IMR-90 (cell line): ENCODE results near the gene CABYR. TPM values are rescaled to one million over a fixed set of nuclear protein-coding genes. Genes with fewer than 3 reads are reported as not detected.

Experiments used
- ATAC-seq: fragments of 200-7000 bp; cut with Tn5 transposase; 2 replicates; pipeline ENCODE4 v1.9.1; 2020; ENCODE audit warnings: low read depth, mild to moderate bottlenecking, moderate library complexity
- BruUV-seq: library from RNA; stranded (reverse); fragments of 400-500 nt; replicated peaks from 2 replicates; lab custom pipeline; 2021; lab: Mats Ljungman, UMichigan
- CTCF ChIA-PET: fragments of 300-600 bp; formaldehyde crosslinking; extraction: SDS; loops from one replicate; lab custom pipeline; 2021; ENCODE audit warnings: antibody characterized with exemption; lab: Yijun Ruan, JAX
- POLR2A ChIA-PET: fragments of 300-600 bp; sonication (Branson Sonifier 250); formaldehyde crosslinking; loops from one replicate; lab custom pipeline; 2022; ENCODE audit warnings: antibody characterized with exemption; ENCODE audit not compliant: unreplicated experiment; lab: Charles Lee
- DNase-seq: peaks from one replicate; pipeline ENCODE4 v3.0.0; 2013
- H2AFZ ChIP-seq: replicated peaks from 2 replicates; pipeline ENCODE3; 2013; ENCODE audit warnings: low read length, mild to moderate bottlenecking; ENCODE audit not compliant: poor library complexity
- H2AK5ac ChIP-seq: 2 replicates; pipeline ENCODE4 v1.6.1; 2013; ENCODE audit warnings: low read depth, low read length, inconsistent platforms
- H2AK9ac ChIP-seq: replicated peaks from 2 replicates; pipeline ENCODE3; 2013; ENCODE audit warnings: mild to moderate bottlenecking, low read depth, low read length, moderate library complexity; ENCODE audit not compliant: poor library complexity
- H2BK120ac ChIP-seq: 2 replicates; pipeline ENCODE4 v1.6.1; 2013; ENCODE audit warnings: low read depth, low read length, inconsistent platforms
- H2BK15ac ChIP-seq: 3 replicates; pipeline ENCODE4 v1.6.1; 2013; ENCODE audit warnings: low read depth, low read length, inconsistent platforms
- H2BK20ac ChIP-seq: 2 replicates; pipeline ENCODE4 v1.6.1; 2013; ENCODE audit warnings: low read depth, mild to moderate bottlenecking, inconsistent platforms, low read length, moderate library complexity
- H2BK5ac ChIP-seq: 2 replicates; pipeline ENCODE4 v1.6.1; 2013; ENCODE audit warnings: mild to moderate bottlenecking, low read depth, low read length, inconsistent platforms; ENCODE audit not compliant: poor library complexity, severe bottlenecking
- H3K14ac ChIP-seq: replicated peaks from 2 replicates; pipeline ENCODE4 v1.6.1; 2013; ENCODE audit warnings: low read depth, low read length, inconsistent platforms
- H3K18ac ChIP-seq: 2 replicates; pipeline ENCODE4 v1.6.1; 2013; ENCODE audit warnings: low read depth, low read length, control low read depth
- H3K23ac ChIP-seq: 2 replicates; pipeline ENCODE4 v1.6.1; 2013; ENCODE audit warnings: low read depth, low read length, inconsistent platforms
- H3K27ac ChIP-seq: 2 replicates; pipeline ENCODE4 v1.5.1; 2013; ENCODE audit warnings: mild to moderate bottlenecking, control low read depth, low read length; ENCODE audit not compliant: insufficient read depth
- H3K27me3 ChIP-seq: 2 replicates; pipeline ENCODE4 v1.6.1; 2013; ENCODE audit warnings: low read length; ENCODE audit not compliant: control insufficient read depth, insufficient read depth
- H3K36me3 ChIP-seq: 2 replicates; pipeline ENCODE4 v1.6.1; 2013; ENCODE audit warnings: low read length, mixed read lengths; ENCODE audit not compliant: control insufficient read depth, insufficient read depth
- H3K4ac ChIP-seq: 2 replicates; pipeline ENCODE4 v1.6.1; 2013; ENCODE audit warnings: low read depth, low read length, inconsistent platforms
- H3K4me1 ChIP-seq: 2 replicates; pipeline ENCODE4 v1.6.1; 2013; ENCODE audit warnings: low read length, mixed read lengths; ENCODE audit not compliant: control insufficient read depth, insufficient read depth
- H3K4me2 ChIP-seq: 2 replicates; pipeline ENCODE4 v1.6.1; 2013; ENCODE audit warnings: low read depth, mild to moderate bottlenecking, control low read depth, low read length, moderate library complexity
- H3K4me3 ChIP-seq: 2 replicates; pipeline ENCODE4 v1.5.1; 2013; ENCODE audit warnings: low read depth, mild to moderate bottlenecking, control low read depth, low read length, moderate library complexity; ENCODE audit not compliant: insufficient read depth
- H3K56ac ChIP-seq: 2 replicates; pipeline ENCODE4 v1.6.1; 2013; ENCODE audit warnings: low read length, inconsistent platforms; ENCODE audit not compliant: insufficient read depth; ENCODE audit errors: extremely low read depth
- H3K79me1 ChIP-seq, 2 experiments: 2 replicates each; pipeline ENCODE4 v1.6.1; 2013; ENCODE audit warnings: low read length in 2 of 2, inconsistent platforms in 1 of 2, low read depth in 1 of 2
- H3K9ac ChIP-seq: 2 replicates; pipeline ENCODE4 v1.6.1; 2013; ENCODE audit warnings: low read depth, low read length, control low read depth
- H3K9me1 ChIP-seq: 2 replicates; pipeline ENCODE4 v1.6.1; 2013; ENCODE audit warnings: low read length, inconsistent platforms; ENCODE audit not compliant: insufficient read depth
- H3K9me3 ChIP-seq: 2 replicates; pipeline ENCODE4 v1.6.1; 2013; ENCODE audit warnings: low read length; ENCODE audit not compliant: control insufficient read depth, insufficient read depth
- H4K20me1 ChIP-seq: 2 replicates; pipeline ENCODE4 v1.6.1; 2013; ENCODE audit warnings: low read length, inconsistent platforms; ENCODE audit not compliant: insufficient read depth
- H4K5ac ChIP-seq: 2 replicates; pipeline ENCODE4 v1.6.1; 2013; ENCODE audit warnings: mild to moderate bottlenecking, low read depth, low read length, control low read depth
- H4K8ac ChIP-seq, 2 experiments: 2 replicates each; pipeline ENCODE4 v1.6.1; 2013; ENCODE audit warnings: low read depth in 2 of 2, low read length in 2 of 2, control low read depth in 1 of 2, inconsistent platforms in 1 of 2
- H4K91ac ChIP-seq: 2 replicates; pipeline ENCODE4 v1.6.1; 2013; ENCODE audit warnings: low read depth, low read length, inconsistent platforms; ENCODE audit not compliant: insufficient read depth
- CHD1 ChIP-seq: IDR thresholded peaks from 2 replicates; pipeline ENCODE4 v1.6.1; 2012; ENCODE audit warnings: low read depth, low read length, improper control_type of control experiment
- MAFK ChIP-seq: IDR thresholded peaks from 2 replicates; pipeline ENCODE4 v1.6.1; 2012; ENCODE audit warnings: low read depth, low read length, improper control_type of control experiment
- MXI1 ChIP-seq: IDR thresholded peaks from 2 replicates; pipeline ENCODE4 v1.6.1; 2012; ENCODE audit warnings: low read depth, mild to moderate bottlenecking, low read length, moderate library complexity, borderline replicate concordance
- NFE2L2 ChIP-seq: fragments of 150-350 bp; IDR thresholded peaks from 2 replicates; pipeline ENCODE4 v1.6.1; 2016; ENCODE audit warnings: low read depth, mild to moderate bottlenecking, low read length
- POLR2A ChIP-seq: IDR thresholded peaks from 2 replicates; pipeline ENCODE4 v1.6.1; 2012; ENCODE audit warnings: mild to moderate bottlenecking, low read depth, low read length
- RAD21 ChIP-seq: IDR thresholded peaks from 2 replicates; pipeline ENCODE4 v1.6.1; 2012; ENCODE audit warnings: low read length, improper control_type of control experiment
- RCOR1 ChIP-seq: IDR thresholded peaks from 2 replicates; pipeline ENCODE4 v1.6.1; 2012; ENCODE audit warnings: mild to moderate bottlenecking, low read length, improper control_type of control experiment; ENCODE audit not compliant: insufficient replicate concordance
- RFX5 ChIP-seq: IDR thresholded peaks from 2 replicates; pipeline ENCODE4 v1.8.0; 2012; ENCODE audit warnings: low read depth, mild to moderate bottlenecking, low read length, moderate library complexity
- SMC3 ChIP-seq: fragments of 150-350 bp; IDR thresholded peaks from 2 replicates; pipeline ENCODE4 v1.6.1; 2016; ENCODE audit warnings: low read depth, mild to moderate bottlenecking, antibody characterized with exemption, low read length, moderate library complexity
- WGBS, 2 experiments: methylation state at CpG; one replicate each; pipeline versions ENCODE4 v1.1.5 to v1.1.7; 2013; ENCODE audit warnings: missing lambda C conversion rate in 2 of 2; ENCODE audit not compliant: insufficient read length in 1 of 2; ENCODE audit errors: extremely low coverage in 2 of 2; 5-methylcytosine and 5-hydroxymethylcytosine counted together
- dilution Hi-C: fragments of 300-500 bp; cut with HindIII; formaldehyde crosslinking; loops from one replicate; pipeline ENCODE4 v1.14.3; 2018; ENCODE audit warnings: low sequenced_read_pairs; ENCODE audit not compliant: unreplicated experiment
- in situ Hi-C: fragments of 300-500 bp; cut with MboI; formaldehyde crosslinking; loops from 3 replicates; pipeline ENCODE4 v1.14.3; 2019; ENCODE audit warnings: low sequenced_read_pairs, inconsistent platforms, mixed read lengths
- intact Hi-C: fragments of 100-400 bp; cut with micrococcal nuclease; formaldehyde crosslinking; loops from 2 replicates; pipeline ENCODE4 v1.10.0; 2022
- polyA plus RNA-seq, 3 experiments: library from polyadenylated mRNA; depleted of rRNA; stranded (reverse); fragments of >200 nt; gene quantifications; 2 replicates each; pipeline ENCODE4 v1.2.3, GENCODE V29; 2012; ENCODE audit warnings: low replicate concordance in 1 of 3
- total RNA-seq: library from RNA; depleted of rRNA; stranded (reverse); fragments of >200 nt; gene quantifications from 2 replicates; pipeline ENCODE4 v1.2.3, GENCODE V29; 2012
- TF ChIP-seq, protein P1 (sequence below): fragments of 150-350 bp; IDR thresholded peaks from 2 replicates; pipeline ENCODE4 v1.6.1; 2016; ENCODE audit warnings: low read depth, mild to moderate bottlenecking, low read length, moderate library complexity, borderline replicate concordance
- TF ChIP-seq, protein P2 (sequence below): fragments of 150-350 bp; IDR thresholded peaks from 2 replicates; pipeline ENCODE4 v1.6.1; 2017; ENCODE audit warnings: mild to moderate bottlenecking, antibody characterized with exemption, low read length, low read depth
- TF ChIP-seq, protein P3 (sequence below): conservative IDR thresholded peaks from 2 replicates; pipeline ENCODE4 v1.5.1; 2012; ENCODE audit warnings: mild to moderate bottlenecking, low read depth, low read length, improper control_type of control experiment

Gene CABYR
- total and polyA plus RNA-seq, 2 of the 4 experiments (the other 2 are of a cell fraction), result 4.1 to 6.2 TPM

DNA sequence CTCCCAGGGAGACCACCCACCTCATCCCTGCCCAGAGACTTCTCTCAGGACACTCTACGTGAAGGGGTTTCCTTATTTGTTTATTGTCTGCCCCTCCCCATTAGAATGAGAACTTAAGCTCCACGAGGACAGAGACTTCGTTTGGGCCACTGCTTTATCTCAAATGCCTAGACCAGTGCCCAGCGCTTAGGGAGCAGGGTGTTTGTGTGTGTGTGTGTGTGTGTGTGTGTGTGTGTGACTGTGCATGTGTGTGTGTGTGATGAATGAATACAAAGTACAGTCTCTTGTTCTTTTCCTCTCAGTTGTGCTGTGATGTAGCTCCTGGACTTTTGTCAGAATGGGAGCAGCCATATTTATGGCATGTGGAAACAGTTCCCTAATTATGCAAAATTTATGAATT, 34.4 kb upstream of the CABYR start:
- no peak overlapping the region for H3K18ac ChIP-seq
- H2BK20ac ChIP-seq, result no peak overlapping the region
- dilution Hi-C loops (no loop called here), in situ Hi-C loops (no loop called here), intact Hi-C loops (no loop called here)
- H2BK15ac ChIP-seq, result no peak overlapping the region
- no peak overlapping the region for H4K5ac ChIP-seq
- no peak overlapping the region for H3K9ac ChIP-seq
- no peak overlapping the region for H2AK5ac ChIP-seq
- H2AFZ ChIP-seq, result no peak overlapping the region
- H3K9me1 ChIP-seq, result peaks cover 7% of the 10 kb centered on the region; the same call in 1 of the 2 replicates
- H3K27me3 ChIP-seq, result no peaks in the 10 kb centered on the region
- no peak overlapping the region for H3K23ac ChIP-seq
- no peak overlapping the region for H3K4ac ChIP-seq
- no peak overlapping the region for H3K4me3 ChIP-seq
- no peaks in the 10 kb centered on the region for H3K9me3 ChIP-seq
- no peaks in the 10 kb centered on the region for H4K20me1 ChIP-seq
- no peak overlapping the region for H3K27ac ChIP-seq
- ATAC-seq, result no peak
- no TSS peak for BruUV-seq
- H3K79me1 ChIP-seq, result no peaks in the 10 kb centered on the region; a peak in 1 of 4 replicates
- no peak overlapping the region for H2BK120ac ChIP-seq
- CTCF ChIA-PET, result interaction anchor here (0.7 kb wide), 1 partner anchor 14 kb away, joined by 3 read pairs; no protein-coding TSS in a partner anchor
- POLR2A ChIA-PET, result no interaction called here
- no peak overlapping the region for H3K14ac ChIP-seq
- no peak overlapping the region for H4K91ac ChIP-seq
- no peak overlapping the region for H2AK9ac ChIP-seq
- H3K4me2 ChIP-seq, result no peak overlapping the region
- WGBS, 2 experiments, result no CpG with 5 or more reads among the region's 4 CpGs
- no peak overlapping the region for H3K56ac ChIP-seq
- no peak overlapping the region for H2BK5ac ChIP-seq
- peaks cover 9% of the 10 kb centered on the region for H3K36me3 ChIP-seq
- no peak overlapping the region for H4K8ac ChIP-seq
- no peak for DNase-seq
- TF ChIP-seq RCOR1, result no peak
- TF ChIP-seq RAD21, result no peak
- TF ChIP-seq POLR2A, result no peak
- TF ChIP-seq, protein P1, sequence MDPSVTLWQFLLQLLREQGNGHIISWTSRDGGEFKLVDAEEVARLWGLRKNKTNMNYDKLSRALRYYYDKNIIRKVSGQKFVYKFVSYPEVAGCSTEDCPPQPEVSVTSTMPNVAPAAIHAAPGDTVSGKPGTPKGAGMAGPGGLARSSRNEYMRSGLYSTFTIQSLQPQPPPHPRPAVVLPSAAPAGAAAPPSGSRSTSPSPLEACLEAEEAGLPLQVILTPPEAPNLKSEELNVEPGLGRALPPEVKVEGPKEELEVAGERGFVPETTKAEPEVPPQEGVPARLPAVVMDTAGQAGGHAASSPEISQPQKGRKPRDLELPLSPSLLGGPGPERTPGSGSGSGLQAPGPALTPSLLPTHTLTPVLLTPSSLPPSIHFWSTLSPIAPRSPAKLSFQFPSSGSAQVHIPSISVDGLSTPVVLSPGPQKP, result no peak
- TF ChIP-seq CHD1, result no peak
- TF ChIP-seq MXI1, result no peak
- TF ChIP-seq MAFK, result no peak
- no peak for TF ChIP-seq NFE2L2
- TF ChIP-seq, protein P2, sequence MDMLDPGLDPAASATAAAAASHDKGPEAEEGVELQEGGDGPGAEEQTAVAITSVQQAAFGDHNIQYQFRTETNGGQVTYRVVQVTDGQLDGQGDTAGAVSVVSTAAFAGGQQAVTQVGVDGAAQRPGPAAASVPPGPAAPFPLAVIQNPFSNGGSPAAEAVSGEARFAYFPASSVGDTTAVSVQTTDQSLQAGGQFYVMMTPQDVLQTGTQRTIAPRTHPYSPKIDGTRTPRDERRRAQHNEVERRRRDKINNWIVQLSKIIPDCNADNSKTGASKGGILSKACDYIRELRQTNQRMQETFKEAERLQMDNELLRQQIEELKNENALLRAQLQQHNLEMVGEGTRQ, result no peak
- no peak for TF ChIP-seq RFX5
- no peak for TF ChIP-seq SMC3
- TF ChIP-seq, protein P3, sequence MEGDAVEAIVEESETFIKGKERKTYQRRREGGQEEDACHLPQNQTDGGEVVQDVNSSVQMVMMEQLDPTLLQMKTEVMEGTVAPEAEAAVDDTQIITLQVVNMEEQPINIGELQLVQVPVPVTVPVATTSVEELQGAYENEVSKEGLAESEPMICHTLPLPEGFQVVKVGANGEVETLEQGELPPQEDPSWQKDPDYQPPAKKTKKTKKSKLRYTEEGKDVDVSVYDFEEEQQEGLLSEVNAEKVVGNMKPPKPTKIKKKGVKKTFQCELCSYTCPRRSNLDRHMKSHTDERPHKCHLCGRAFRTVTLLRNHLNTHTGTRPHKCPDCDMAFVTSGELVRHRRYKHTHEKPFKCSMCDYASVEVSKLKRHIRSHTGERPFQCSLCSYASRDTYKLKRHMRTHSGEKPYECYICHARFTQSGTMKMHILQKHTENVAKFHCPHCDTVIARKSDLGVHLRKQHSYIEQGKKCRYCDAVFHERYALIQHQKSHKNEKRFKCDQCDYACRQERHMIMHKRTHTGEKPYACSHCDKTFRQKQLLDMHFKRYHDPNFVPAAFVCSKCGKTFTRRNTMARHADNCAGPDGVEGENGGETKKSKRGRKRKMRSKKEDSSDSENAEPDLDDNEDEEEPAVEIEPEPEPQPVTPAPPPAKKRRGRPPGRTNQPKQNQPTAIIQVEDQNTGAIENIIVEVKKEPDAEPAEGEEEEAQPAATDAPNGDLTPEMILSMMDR, result no peak
- no peaks in the 10 kb centered on the region for H3K4me1 ChIP-seq
